Ishikawa (cell line): ENCODE results near the gene SETBP1.

Source experiments
- CEBPB ChIP-seq: IDR thresholded peaks from 2 replicates; pipeline ENCODE4 v1.6.1; 2012
- TCF12 ChIP-seq: IDR thresholded peaks from 2 replicates; pipeline ENCODE4 v1.6.1; 2012; ENCODE audit warnings: low read depth
- YY1 ChIP-seq: IDR thresholded peaks from 2 replicates; pipeline ENCODE4 v1.6.1; 2012; ENCODE audit warnings: low read depth
- TF ChIP-seq, protein P1 (sequence below): IDR thresholded peaks from 2 replicates; pipeline ENCODE4 v1.6.1; 2012
- TF ChIP-seq, protein P2 (sequence below): IDR thresholded peaks from 2 replicates; pipeline ENCODE4 v1.6.1; 2012; ENCODE audit warnings: low read depth, mild to moderate bottlenecking

- TF ChIP-seq CEBPB, result no peak
- TF ChIP-seq, protein P1, sequence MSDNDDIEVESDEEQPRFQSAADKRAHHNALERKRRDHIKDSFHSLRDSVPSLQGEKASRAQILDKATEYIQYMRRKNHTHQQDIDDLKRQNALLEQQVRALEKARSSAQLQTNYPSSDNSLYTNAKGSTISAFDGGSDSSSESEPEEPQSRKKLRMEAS, result no peak
- TF ChIP-seq, protein P2, sequence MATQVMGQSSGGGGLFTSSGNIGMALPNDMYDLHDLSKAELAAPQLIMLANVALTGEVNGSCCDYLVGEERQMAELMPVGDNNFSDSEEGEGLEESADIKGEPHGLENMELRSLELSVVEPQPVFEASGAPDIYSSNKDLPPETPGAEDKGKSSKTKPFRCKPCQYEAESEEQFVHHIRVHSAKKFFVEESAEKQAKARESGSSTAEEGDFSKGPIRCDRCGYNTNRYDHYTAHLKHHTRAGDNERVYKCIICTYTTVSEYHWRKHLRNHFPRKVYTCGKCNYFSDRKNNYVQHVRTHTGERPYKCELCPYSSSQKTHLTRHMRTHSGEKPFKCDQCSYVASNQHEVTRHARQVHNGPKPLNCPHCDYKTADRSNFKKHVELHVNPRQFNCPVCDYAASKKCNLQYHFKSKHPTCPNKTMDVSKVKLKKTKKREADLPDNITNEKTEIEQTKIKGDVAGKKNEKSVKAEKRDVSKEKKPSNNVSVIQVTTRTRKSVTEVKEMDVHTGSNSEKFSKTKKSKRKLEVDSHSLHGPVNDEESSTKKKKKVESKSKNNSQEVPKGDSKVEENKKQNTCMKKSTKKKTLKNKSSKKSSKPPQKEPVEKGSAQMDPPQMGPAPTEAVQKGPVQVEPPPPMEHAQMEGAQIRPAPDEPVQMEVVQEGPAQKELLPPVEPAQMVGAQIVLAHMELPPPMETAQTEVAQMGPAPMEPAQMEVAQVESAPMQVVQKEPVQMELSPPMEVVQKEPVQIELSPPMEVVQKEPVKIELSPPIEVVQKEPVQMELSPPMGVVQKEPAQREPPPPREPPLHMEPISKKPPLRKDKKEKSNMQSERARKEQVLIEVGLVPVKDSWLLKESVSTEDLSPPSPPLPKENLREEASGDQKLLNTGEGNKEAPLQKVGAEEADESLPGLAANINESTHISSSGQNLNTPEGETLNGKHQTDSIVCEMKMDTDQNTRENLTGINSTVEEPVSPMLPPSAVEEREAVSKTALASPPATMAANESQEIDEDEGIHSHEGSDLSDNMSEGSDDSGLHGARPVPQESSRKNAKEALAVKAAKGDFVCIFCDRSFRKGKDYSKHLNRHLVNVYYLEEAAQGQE, result no peak
- no peak for TF ChIP-seq YY1
- no peak for TF ChIP-seq TCF12
These were observed 191.1 kb downstream of the SETBP1 start for GRCh38 chr18:44871771-44872170.
